ENCODE measurements around the gene SS18L1. TPM values are rescaled to one million over a fixed set of nuclear protein-coding genes. Genes with fewer than 3 reads are reported as not detected.
A peak's percentile ranks its signal among the peaks of the same experiment; 100 is the strongest.

Gene SS18L1
- total RNA-seq, 1 experiment from 2014 or later, result 21.6 TPM

DNA sequence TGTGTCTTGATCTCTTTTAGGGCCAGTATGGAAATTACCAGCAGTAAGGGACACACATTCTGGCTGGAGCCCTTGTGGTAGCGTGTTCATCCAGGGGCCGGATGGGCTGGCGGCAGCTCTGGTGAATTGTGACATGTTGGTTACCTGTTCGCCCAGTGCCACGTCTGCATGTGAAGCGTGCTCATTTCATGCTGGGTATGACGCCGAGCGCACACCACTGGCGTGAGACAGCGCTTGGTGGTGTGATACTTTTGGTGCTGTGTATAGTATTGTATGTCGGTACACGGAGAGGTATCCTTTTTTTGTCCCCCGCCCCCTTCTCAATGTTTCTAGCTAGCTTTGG, 35.6 kb downstream of the SS18L1 start:
- Histone ChIP-seq H3K27ac (ENCODE audit: low read length) (no peak overlapping the region), H3K36me3 (ENCODE audit: control insufficient read depth, insufficient read depth, low read length) (peaks cover 14% of the 10 kb centered on the region), H3K9me3 (ENCODE audit: control insufficient read depth, insufficient read depth, low read depth, low read length) (no peaks in the 10 kb centered on the region), H3K4me3 (ENCODE audit: low read depth in 2 of 2, low read length in 2 of 2) (no peak overlapping the region), H3K27me3 (ENCODE audit: control insufficient read depth, insufficient read depth, low read length) (no peaks in the 10 kb centered on the region), H3K4me1 (ENCODE audit: control insufficient read depth, insufficient read depth, low read length) (peaks cover 7% of the 10 kb centered on the region; the same call in 1 of the 2 replicates)
- DNase-seq (ENCODE audit: low read depth, low spot score), result no peak
- ChIA-PET POLR2A (no interaction called here), CTCF (no interaction called here)
- TF ChIP-seq, protein P1, sequence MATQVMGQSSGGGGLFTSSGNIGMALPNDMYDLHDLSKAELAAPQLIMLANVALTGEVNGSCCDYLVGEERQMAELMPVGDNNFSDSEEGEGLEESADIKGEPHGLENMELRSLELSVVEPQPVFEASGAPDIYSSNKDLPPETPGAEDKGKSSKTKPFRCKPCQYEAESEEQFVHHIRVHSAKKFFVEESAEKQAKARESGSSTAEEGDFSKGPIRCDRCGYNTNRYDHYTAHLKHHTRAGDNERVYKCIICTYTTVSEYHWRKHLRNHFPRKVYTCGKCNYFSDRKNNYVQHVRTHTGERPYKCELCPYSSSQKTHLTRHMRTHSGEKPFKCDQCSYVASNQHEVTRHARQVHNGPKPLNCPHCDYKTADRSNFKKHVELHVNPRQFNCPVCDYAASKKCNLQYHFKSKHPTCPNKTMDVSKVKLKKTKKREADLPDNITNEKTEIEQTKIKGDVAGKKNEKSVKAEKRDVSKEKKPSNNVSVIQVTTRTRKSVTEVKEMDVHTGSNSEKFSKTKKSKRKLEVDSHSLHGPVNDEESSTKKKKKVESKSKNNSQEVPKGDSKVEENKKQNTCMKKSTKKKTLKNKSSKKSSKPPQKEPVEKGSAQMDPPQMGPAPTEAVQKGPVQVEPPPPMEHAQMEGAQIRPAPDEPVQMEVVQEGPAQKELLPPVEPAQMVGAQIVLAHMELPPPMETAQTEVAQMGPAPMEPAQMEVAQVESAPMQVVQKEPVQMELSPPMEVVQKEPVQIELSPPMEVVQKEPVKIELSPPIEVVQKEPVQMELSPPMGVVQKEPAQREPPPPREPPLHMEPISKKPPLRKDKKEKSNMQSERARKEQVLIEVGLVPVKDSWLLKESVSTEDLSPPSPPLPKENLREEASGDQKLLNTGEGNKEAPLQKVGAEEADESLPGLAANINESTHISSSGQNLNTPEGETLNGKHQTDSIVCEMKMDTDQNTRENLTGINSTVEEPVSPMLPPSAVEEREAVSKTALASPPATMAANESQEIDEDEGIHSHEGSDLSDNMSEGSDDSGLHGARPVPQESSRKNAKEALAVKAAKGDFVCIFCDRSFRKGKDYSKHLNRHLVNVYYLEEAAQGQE (IDR thresholded peaks at IDR 0.05; ENCODE audit: insufficient read depth in 1 of 2, low read depth in 2 of 2, low read length in 1 of 2), result no peak
- TF ChIP-seq SIN3A (IDR thresholded peaks at IDR 0.05; ENCODE audit: borderline replicate concordance, insufficient read depth, low read depth, low read length) (no peak), POLR2AphosphoS5 (IDR thresholded peaks at IDR 0.05; ENCODE audit: low read depth, low read length) (no peak), TCF7L2 (IDR thresholded peaks at IDR 0.05; ENCODE audit: low read depth, low read length) (no peak)
- TF ChIP-seq, protein P2, sequence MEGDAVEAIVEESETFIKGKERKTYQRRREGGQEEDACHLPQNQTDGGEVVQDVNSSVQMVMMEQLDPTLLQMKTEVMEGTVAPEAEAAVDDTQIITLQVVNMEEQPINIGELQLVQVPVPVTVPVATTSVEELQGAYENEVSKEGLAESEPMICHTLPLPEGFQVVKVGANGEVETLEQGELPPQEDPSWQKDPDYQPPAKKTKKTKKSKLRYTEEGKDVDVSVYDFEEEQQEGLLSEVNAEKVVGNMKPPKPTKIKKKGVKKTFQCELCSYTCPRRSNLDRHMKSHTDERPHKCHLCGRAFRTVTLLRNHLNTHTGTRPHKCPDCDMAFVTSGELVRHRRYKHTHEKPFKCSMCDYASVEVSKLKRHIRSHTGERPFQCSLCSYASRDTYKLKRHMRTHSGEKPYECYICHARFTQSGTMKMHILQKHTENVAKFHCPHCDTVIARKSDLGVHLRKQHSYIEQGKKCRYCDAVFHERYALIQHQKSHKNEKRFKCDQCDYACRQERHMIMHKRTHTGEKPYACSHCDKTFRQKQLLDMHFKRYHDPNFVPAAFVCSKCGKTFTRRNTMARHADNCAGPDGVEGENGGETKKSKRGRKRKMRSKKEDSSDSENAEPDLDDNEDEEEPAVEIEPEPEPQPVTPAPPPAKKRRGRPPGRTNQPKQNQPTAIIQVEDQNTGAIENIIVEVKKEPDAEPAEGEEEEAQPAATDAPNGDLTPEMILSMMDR (IDR thresholded peaks at IDR 0.05), result no peak
- intact Hi-C loops (cut with micrococcal nuclease; ENCODE audit: unreplicated experiment) (no loop called here), in situ Hi-C loops (cut with HindIII; ENCODE audit: low pct_unique_long_range_greater_than_20kb, low sequenced_read_pairs) (no loop called here)
- no peak for ATAC-seq
- BruUV-seq (replicated peaks), result no TSS peak

- Histone ChIP-seq H3K36me3 (ENCODE audit: control insufficient read depth, insufficient read depth, low read length) (peaks cover 14% of the 10 kb centered on the region), H3K27me3 (ENCODE audit: control insufficient read depth, insufficient read depth, low read length) (no peaks in the 10 kb centered on the region), H3K4me1 (ENCODE audit: control insufficient read depth, insufficient read depth, low read length) (peaks cover 7% of the 10 kb centered on the region; the same call in 1 of the 2 replicates), H3K27ac (ENCODE audit: low read length) (peak overlapping the region; percentile 95), H3K4me3 (ENCODE audit: low read depth in 2 of 2, low read length in 2 of 2) (peak overlapping the region; percentile 89 to 98), H3K9me3 (ENCODE audit: control insufficient read depth, insufficient read depth, low read depth, low read length) (no peaks in the 10 kb centered on the region)
- intact Hi-C loops (cut with micrococcal nuclease; ENCODE audit: unreplicated experiment) (no loop called here), in situ Hi-C loops (cut with HindIII; ENCODE audit: low pct_unique_long_range_greater_than_20kb, low sequenced_read_pairs) (no loop called here)
- CTCF ChIA-PET, result no interaction called here
- DNase-seq (ENCODE audit: low read depth, low spot score) (no peak), ATAC-seq (no peak)
- POLR2A ChIA-PET, result interaction anchor here (0.6 kb wide), 2 partner anchors 10 to 176 kb away, joined by 3 to 13 read pairs; no protein-coding TSS in a partner anchor
- BruUV-seq (replicated peaks), result TSS peak; percentile 96
- TF ChIP-seq SIN3A (IDR thresholded peaks at IDR 0.05; ENCODE audit: borderline replicate concordance, insufficient read depth, low read depth, low read length) (no peak), POLR2AphosphoS5 (IDR thresholded peaks at IDR 0.05; ENCODE audit: low read depth, low read length) (no peak), TCF7L2 (IDR thresholded peaks at IDR 0.05; ENCODE audit: low read depth, low read length) (no peak)
- TF ChIP-seq, protein P2 (IDR thresholded peaks at IDR 0.05), result no peak
- TF ChIP-seq, protein P1 (IDR thresholded peaks at IDR 0.05; ENCODE audit: insufficient read depth in 1 of 2, low read depth in 2 of 2, low read length in 1 of 2), result no peak
Measured at GRCh38 chr20:62181808-62182207, 38.2 kb downstream of the SS18L1 start.

Measured in Panc1 (cell line).